ENCODE measurements around the gene CGAS. TPM values are rescaled to one million over a fixed set of nuclear protein-coding genes. Genes with fewer than 3 reads are reported as not detected.
"Not testable (repeated sequence)": the region's sequence is repeated elsewhere in the genome, so short reads cannot be mapped to it uniquely, and the experiment has no call there.

Gene CGAS
- total and polyA plus RNA-seq, 2 of the 4 experiments (the other 2 are of a cell fraction), result 1.5 to 1.6 TPM

- H4K8ac ChIP-seq (ENCODE audit: low read depth in 2 of 2, low read length in 2 of 2); H2BK120ac ChIP-seq (ENCODE audit: low read depth, low read length); H2BK15ac ChIP-seq (ENCODE audit: low read depth, low read length); H3K4me2 ChIP-seq (ENCODE audit: low read depth, low read length); POLR2A ChIA-PET (ENCODE audit: unreplicated experiment); H3K79me1 ChIP-seq (ENCODE audit: low read depth in 1 of 2, low read length in 2 of 2); H3K9me3 ChIP-seq (ENCODE audit: control insufficient read depth, insufficient read depth, low read length); H3K4me1 ChIP-seq (ENCODE audit: control insufficient read depth, insufficient read depth, low read length); H3K4ac ChIP-seq (ENCODE audit: low read depth, low read length); H3K9ac ChIP-seq (ENCODE audit: low read depth, low read length); CTCF ChIA-PET; DNase-seq; H4K5ac ChIP-seq (ENCODE audit: low read depth, low read length); ATAC-seq (ENCODE audit: low read depth); H3K36me3 ChIP-seq (ENCODE audit: control insufficient read depth, insufficient read depth, low read length); H4K91ac ChIP-seq (ENCODE audit: insufficient read depth, low read depth, low read length); H2BK20ac ChIP-seq (ENCODE audit: low read depth, low read length); H3K23ac ChIP-seq (ENCODE audit: low read depth, low read length); H2AK5ac ChIP-seq (ENCODE audit: low read depth, low read length); dilution Hi-C loops (cut with HindIII; ENCODE audit: low sequenced_read_pairs, unreplicated experiment); BruUV-seq (replicated peaks); H3K56ac ChIP-seq (ENCODE audit: extremely low read depth, insufficient read depth, low read length); H3K4me3 ChIP-seq (ENCODE audit: insufficient read depth, low read depth, low read length); H3K18ac ChIP-seq (ENCODE audit: low read depth, low read length); H3K27me3 ChIP-seq (ENCODE audit: control insufficient read depth, insufficient read depth, low read length); in situ Hi-C loops (cut with MboI; ENCODE audit: low sequenced_read_pairs); H2AK9ac ChIP-seq (replicated peaks; ENCODE audit: low read depth, low read length, poor library complexity); H3K14ac ChIP-seq (replicated peaks; ENCODE audit: low read depth, low read length); H4K20me1 ChIP-seq (ENCODE audit: insufficient read depth, low read length); H3K9me1 ChIP-seq (ENCODE audit: insufficient read depth, low read length); intact Hi-C loops (cut with micrococcal nuclease); H2AFZ ChIP-seq (replicated peaks; ENCODE audit: low read length, poor library complexity); H2BK5ac ChIP-seq (ENCODE audit: low read depth, low read length, poor library complexity, severe bottlenecking); H3K27ac ChIP-seq (ENCODE audit: insufficient read depth, low read length): not testable (repeated sequence)
- 83% methylated on average over 4 of the region's 10 CpGs; no CpG with 5 or more reads in 1 of the 2 experiments for WGBS, 2 experiments (ENCODE audit: extremely low coverage in 2 of 2, insufficient read length in 1 of 2)
These were observed 70.6 kb downstream of the CGAS start for GRCh38 chr6:73381531-73381930.

Measured in IMR-90 (cell line).